GM12865 (cell line): ENCODE results near the gene TMEM213.

ENCODE experiments used
- DNase-seq: peaks from one replicate; pipeline ENCODE4 v3.0.0; 2010; ENCODE audit warnings: low read depth
- H3K4me3 ChIP-seq: 2 replicates; pipeline ENCODE4 v1.5.1; 2011; ENCODE audit warnings: mild to moderate bottlenecking, low read depth, low read length, control low read depth
- TF ChIP-seq, protein P1 (sequence below): IDR thresholded peaks from 2 replicates; pipeline ENCODE4 v1.5.1; 2011; ENCODE audit warnings: low read length, control low read depth, low read depth, inconsistent platforms; ENCODE audit not compliant: insufficient read depth; ENCODE audit errors: missing control alignments

TMEM213 gene

GRCh38 chr7:138770904-138771303, 26.9 kb upstream of the TMEM213 start:
- H3K4me3 ChIP-seq: no peak overlapping the region
- TF ChIP-seq, protein P1, sequence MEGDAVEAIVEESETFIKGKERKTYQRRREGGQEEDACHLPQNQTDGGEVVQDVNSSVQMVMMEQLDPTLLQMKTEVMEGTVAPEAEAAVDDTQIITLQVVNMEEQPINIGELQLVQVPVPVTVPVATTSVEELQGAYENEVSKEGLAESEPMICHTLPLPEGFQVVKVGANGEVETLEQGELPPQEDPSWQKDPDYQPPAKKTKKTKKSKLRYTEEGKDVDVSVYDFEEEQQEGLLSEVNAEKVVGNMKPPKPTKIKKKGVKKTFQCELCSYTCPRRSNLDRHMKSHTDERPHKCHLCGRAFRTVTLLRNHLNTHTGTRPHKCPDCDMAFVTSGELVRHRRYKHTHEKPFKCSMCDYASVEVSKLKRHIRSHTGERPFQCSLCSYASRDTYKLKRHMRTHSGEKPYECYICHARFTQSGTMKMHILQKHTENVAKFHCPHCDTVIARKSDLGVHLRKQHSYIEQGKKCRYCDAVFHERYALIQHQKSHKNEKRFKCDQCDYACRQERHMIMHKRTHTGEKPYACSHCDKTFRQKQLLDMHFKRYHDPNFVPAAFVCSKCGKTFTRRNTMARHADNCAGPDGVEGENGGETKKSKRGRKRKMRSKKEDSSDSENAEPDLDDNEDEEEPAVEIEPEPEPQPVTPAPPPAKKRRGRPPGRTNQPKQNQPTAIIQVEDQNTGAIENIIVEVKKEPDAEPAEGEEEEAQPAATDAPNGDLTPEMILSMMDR: no peak
- no peak for DNase-seq

DNA sequence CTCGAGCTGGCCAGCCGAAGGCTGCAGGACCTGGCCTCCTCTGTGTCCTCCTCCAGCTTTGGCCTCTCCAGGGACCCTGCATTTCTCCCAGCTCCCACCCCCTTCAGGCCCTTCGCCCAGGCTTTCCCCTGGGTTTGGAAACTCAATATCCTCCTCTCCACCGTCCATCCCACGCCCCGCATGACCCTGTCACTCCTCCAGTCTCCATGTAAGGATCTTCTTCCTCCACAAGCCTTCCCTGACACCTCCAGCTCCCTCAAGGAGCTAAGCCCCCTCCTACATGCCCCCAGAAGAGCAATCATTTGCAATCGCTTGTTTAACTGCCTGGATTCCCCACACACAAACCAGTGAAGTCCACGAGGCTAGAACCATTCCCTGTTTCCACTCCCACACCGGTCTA, 24.6 kb upstream of the TMEM213 start:
- no peak for DNase-seq
- TF ChIP-seq, protein P1: no peak
- no peak overlapping the region for H3K4me3 ChIP-seq

DNA sequence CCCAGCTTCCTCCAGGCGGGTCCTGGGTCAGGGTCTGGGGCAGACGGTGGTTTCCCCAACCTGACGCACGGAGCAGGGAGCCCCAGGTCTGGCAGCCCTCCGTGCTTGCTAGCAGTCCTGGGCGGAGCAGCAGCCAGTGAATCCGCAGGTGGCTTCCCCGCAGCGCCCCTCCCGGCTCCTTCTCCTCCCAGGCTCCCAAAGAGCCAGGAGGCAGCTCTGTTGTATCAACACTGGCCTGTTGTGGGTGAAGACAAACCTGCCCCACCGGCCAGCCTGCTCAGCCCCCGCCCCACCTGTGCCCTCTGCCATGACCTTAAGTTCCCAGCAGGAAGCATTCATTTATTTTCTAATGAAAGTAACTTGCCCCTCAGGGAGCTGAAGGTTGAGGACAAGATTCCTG, 24.0 kb upstream of the TMEM213 start:
- H3K4me3 ChIP-seq: no peak overlapping the region
- TF ChIP-seq, protein P1: no peak
- DNase-seq: no peak

DNA sequence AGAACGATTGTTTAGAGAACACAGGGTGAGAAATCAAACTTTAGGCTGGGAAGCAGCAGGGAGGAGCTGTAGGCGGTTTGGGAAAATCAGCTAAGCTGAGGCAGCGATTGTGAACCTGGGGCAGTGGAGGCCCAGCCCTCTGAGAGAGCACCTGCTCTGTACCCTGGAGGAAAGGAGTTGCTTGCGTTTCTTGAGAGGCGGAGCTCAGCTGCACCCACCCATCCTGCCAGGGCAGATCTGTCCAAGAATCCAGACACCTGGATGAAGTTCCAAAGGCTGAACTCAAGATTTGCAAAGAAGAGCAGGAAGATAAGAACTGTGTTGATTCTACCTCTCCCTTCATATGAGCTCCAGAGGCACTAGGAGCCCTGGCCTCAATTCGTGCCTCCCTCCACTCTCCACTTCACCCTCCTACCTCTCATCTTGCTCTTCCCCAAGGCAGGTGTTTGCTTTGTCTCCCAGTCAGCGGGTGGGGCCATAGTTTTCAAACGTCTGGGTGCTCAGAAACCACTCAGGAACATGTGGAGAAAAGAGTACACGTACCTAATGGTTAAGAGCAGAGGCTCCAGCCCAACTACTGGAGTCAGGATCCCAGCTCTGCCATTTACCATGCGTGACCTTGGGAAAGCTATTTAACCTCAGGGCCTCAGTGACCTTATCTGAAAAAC, 21.5 kb upstream of the TMEM213 start:
- H3K4me3 ChIP-seq: no peak overlapping the region
- TF ChIP-seq, protein P1: no peak
- no peak for DNase-seq

DNA sequence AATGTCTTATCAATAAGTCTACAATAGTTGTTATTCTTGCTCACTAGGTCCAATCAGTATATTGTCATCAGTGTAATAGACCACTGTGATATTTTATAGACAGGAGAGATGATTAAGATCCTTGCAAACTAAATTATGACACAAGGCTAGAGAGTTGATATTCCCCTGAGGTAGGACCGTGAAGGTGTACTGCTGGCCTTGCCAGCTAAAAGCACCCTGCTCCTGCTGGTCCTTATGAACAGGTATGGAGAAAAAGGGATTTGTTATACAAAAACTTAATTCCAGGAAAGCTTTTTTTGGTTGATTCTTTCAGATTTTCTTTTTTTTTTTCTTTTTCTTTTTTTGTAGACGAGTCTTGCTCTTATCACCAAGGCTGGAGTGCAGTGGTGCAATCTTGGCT, 16.8 kb upstream of the TMEM213 start:
- H3K4me3 ChIP-seq: no peak overlapping the region
- TF ChIP-seq, protein P1: no peak
- DNase-seq: no peak

- DNase-seq: no peak
- TF ChIP-seq, protein P1: no peak
- no peak overlapping the region for H3K4me3 ChIP-seq
These were observed 13.1 kb upstream of the TMEM213 start for GRCh38 chr7:138784692-138785091.
